ENCODE measurements around the gene TCF15.

The TCF15 gene

GRCh38 chr20:576156-576555 lies 34.0 kb downstream of the TCF15 start:
- peak; percentile 29 for DNase-seq

DNA sequence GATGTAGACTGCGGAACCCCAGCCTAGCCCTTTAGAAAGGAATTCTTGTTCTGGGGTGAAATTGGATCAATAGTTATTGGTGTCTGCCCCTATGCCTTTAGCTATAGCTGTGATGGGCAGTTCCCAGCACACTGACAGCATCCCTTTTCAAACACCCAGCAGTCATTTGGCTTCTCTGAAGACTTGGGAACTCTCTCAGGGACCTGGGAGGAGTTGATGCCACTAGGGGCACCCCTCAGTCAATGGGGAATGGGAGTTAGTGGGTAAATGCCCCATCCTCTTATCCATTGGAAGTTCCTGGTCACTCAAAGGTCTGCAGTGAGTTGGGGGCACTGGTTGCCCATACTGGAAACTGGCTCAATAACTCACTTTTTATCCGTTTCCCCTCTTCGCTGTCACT lies 34.9 kb downstream of the TCF15 start:
- DNase-seq, result no peak

- DNase-seq, result peak; percentile 97
Measured at GRCh38 chr20:574297-574942, 35.7 kb downstream of the TCF15 start.

- peak; percentile 96 for DNase-seq
Measured at GRCh38 chr20:573414-574296, 36.5 kb downstream of the TCF15 start.

DNA sequence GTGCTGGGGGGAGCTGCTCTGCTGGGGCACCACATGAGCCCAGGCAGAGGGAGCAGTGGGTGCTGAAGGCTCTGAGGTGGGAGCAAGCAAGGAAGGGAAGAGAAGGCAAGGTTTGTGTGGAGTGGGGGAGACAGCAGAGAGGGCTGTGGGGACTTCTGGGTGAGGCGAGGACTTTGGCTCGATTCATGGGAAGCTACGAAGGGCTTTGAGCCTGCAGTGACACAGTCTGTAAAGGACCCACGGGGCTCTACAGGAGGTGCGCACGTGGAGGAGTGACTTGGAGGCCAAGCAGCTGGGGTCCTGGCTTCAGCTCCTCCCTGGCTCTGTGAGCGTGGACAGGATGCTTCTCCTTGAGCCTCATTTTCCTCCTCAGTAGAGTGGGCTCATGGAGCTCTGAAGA lies 37.4 kb downstream of the TCF15 start:
- peak; percentile 34 for DNase-seq

DNA sequence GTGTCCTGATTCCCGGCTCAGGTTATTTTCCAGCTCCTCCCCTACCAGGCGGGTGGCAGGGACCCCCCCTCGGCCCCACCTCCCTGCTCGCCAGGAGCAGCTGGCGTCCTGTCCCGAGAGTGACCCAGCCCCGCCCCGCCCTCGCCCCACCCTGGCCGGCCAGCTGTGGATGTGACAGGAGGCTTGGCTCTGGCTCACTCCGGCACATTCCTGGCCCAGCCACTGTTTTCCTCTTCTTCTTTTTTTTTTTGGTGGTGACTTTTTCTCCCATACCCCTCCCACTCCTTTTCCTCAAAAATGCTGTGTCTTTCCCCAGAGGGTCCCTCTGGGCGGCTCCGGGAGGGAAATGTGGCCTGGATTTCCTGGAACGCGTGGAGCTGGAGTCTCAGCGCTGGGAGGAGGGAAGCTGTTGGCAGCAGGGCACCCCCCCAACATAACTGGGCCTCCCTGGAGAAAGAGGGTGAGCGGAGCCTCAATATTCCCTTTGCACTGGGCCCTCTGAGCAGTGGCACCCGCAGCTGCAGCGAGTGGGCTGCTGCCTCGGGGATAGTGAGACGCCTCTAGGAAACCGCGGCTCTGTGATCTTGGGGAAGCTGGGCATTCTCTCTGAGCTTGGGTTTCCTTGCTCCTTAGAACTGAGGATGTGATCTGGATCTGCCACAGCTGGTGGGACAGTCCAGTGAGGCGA lies 38.2 kb downstream of the TCF15 start:
- DNase-seq, result peak; percentile 90

GRCh38 chr20:568673-569415 lies 41.3 kb downstream of the TCF15 start:
- peak; percentile 99 for DNase-seq

DNA sequence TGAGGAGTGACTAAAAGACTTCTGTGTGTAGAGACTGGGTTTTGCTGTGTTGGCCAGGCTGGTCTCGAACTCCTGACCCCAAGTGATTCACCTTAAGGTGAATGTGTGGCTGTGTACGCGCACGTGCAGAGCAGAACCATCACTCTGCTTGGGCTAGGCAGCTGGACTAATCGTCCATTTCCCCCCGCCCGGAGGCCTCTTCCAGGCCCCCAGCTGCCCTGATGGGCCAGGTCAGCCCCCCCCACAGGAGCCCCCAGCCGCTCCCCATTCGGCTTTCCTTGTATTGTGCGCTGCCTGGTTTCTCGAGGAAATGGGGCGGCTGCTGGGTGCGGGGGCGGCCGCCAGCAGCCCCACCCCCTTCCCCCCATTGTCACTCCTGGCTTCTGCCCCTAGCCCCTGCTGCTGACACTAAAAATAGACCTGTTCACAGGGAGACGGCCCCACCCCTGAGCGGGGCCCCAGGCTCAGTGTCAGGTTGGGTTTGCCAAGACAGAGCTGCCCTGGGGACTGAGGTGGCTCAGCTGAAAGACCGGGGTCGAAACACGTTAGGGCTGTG lies 41.9 kb downstream of the TCF15 start:
- DNase-seq, result peak; percentile 31

DNA sequence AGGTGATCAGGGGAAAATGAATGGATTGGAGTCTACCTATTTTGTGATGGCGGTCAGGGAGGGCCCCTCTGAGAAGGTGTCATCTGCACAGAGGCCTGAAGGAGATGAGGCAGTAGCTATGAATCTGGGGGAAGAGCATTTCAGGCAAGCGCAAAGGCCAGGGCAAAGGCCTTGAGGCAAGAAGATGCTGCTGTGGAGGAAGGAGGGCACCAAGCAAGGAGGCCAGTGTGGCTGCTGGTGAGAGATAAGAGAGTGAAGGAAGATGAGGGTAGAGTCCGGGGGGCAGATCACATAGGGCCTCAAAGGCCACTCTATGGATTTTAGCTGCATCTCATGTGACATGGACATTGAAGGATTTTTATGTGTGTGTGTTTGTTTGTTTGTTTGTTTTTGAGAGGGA lies 45.9 kb downstream of the TCF15 start:
- no peak for DNase-seq

DNA sequence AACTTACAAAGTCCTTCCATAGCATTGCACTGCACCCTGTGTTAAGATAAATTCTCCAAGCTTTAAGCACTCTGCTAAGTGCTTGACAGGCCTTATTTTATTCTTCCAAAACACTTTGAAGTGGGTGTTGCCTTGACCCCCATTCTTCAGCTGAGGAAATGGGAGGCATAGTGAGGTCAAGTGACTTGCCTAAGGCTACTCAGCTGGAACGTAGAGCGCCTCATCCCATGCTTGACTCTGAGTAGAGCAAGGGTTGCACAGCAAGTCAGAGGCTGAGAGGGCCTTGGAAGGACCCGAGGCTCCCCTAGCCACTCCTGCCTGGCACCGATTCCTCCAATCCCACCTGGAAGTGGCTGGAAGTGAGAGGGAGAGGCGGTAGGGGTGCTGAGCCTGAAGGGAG lies 46.9 kb downstream of the TCF15 start:
- DNase-seq, result no peak

- no peak for DNase-seq
Measured at GRCh38 chr20:562232-562897, 47.7 kb downstream of the TCF15 start.

- peak; percentile 85 for DNase-seq
Measured at GRCh38 chr20:561437-562231, 48.5 kb downstream of the TCF15 start.

DNA sequence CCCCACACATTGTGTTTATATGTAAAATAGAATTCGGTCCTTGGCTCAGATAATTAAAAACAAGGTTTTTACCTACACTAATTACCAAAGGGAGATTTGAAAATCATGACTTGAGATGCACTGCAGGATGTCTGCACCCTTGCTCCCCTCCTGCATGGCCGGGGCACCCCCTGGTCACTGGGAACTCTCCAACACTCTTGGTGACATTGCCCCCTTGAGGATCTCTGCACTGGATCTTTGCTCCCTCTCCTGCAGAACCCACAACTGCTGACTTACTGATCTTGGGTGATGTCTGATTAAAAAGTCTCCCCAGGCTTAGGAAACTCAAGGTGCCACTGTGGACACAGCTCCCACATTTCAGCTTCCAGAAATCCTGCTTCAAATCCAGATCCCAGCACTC lies 49.4 kb downstream of the TCF15 start:
- no peak for DNase-seq

DNA sequence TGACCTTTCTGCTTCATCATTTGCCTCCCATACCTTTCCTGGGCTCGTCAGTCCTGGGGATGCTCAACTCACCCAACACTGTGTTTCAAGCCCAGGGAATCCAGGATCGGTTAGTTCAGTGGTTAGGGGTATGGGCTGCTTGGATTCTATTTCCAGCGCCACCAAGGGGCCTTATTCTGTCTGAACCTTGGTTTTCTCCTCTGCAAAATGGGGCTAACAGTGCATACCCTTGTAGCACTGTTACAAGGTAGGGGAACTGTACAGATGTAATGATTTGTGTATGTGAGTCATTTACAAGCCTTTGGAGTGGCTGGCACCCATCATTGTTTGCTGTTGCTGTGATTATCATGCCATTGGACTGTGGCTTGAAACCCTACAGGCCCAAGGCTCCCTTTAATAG lies 52.0 kb downstream of the TCF15 start:
- no peak for DNase-seq

DNA sequence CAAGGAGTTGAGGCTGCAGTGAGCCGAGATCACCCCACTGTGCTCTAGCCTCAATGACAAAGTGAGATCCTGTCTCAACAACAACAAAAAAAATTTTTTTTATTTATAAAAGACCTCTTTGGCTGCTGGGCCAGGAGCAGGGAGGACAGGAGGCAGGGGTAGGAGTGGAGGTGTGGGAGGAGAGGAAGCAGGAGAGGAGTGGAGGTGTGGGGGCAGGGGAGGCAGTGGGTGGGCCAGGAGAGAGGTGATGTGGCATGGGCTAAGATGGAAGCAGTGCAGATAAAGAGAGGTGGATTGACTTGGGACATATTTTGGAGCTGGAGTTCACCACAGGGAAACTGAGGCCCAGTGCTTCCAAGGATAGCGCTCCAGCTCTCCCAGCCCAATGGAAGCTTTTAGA lies 53.1 kb downstream of the TCF15 start:
- DNase-seq, result no peak

GRCh38 chr20:555976-556385 lies 54.1 kb downstream of the TCF15 start:
- DNase-seq, result peak; percentile 23

Data from NCI-H2171 treated with DMSO at 0.1 percent for 48 hours (cell line).